SU-DHL-6 (cell line): ENCODE measurements around the gene S1PR1.

Source experiments
- H2AFZ ChIP-seq: fragments of 200-600 bp; sonication (generic); 2 replicates; pipeline ENCODE4 v1.6.1; 2014; ENCODE audit warnings: low read depth, mild to moderate bottlenecking, moderate library complexity, mixed read lengths, antibody characterized with exemption, low read length; ENCODE audit not compliant: severe bottlenecking
- H3F3A ChIP-seq: fragments of 200-600 bp; shearing (Covaris generic); 2 replicates; pipeline ENCODE4 v1.6.0; 2016; ENCODE audit warnings: antibody characterized with exemption, mild to moderate bottlenecking; ENCODE audit not compliant: insufficient read depth
- H3K27ac ChIP-seq: fragments of 200-600 bp; sonication (generic); 2 replicates; pipeline ENCODE4 v1.5.1; 2016; ENCODE audit warnings: low read depth, mild to moderate bottlenecking, low read length, moderate library complexity, mixed read lengths
- H3K27me3 ChIP-seq: fragments of 200-600 bp; sonication (generic), shearing (Covaris generic); 2 replicates; pipeline ENCODE4 v1.6.0; 2014; ENCODE audit warnings: mild to moderate bottlenecking, low read length
- H3K36me3 ChIP-seq: fragments of 200-600 bp; sonication (generic); 2 replicates; pipeline ENCODE4 v1.6.1; 2014; ENCODE audit warnings: mild to moderate bottlenecking, low read length, mixed read lengths
- H3K4me2 ChIP-seq: fragments of 300-600, 200-600 bp; shearing (Covaris generic), sonication (generic); 2 replicates; pipeline ENCODE4 v1.6.0; 2014; ENCODE audit warnings: low read length, low read depth, mild to moderate bottlenecking; ENCODE audit not compliant: poor library complexity, severe bottlenecking
- H3K4me3 ChIP-seq: fragments of 200-600 bp; sonication (generic); 2 replicates; pipeline ENCODE4 v1.5.1; 2014; ENCODE audit warnings: antibody characterized with exemption, low read length, mild to moderate bottlenecking, mixed read lengths; ENCODE audit not compliant: insufficient read depth, poor library complexity, severe bottlenecking
- H3K79me2 ChIP-seq: fragments of 200-600 bp; sonication (generic); 2 replicates; pipeline ENCODE4 v1.6.1; 2014; ENCODE audit warnings: mild to moderate bottlenecking, low read length, moderate library complexity; ENCODE audit not compliant: insufficient read depth
- H3K9ac ChIP-seq: fragments of 200-600 bp; sonication (generic); 2 replicates; pipeline ENCODE4 v1.7.0; 2014; ENCODE audit warnings: mild to moderate bottlenecking, low read length
- H3K9me2 ChIP-seq: fragments of 200-600 bp; sonication (generic); replicated peaks from 2 replicates; pipeline ENCODE4 v1.6.1; 2014; ENCODE audit warnings: low read length; ENCODE audit not compliant: insufficient read depth
- H3K9me3 ChIP-seq: fragments of 200-600 bp; sonication (generic); 2 replicates; pipeline ENCODE4 v1.6.1; 2014; ENCODE audit warnings: low read length, mixed read lengths; ENCODE audit not compliant: insufficient read depth
- H4K20me1 ChIP-seq: fragments of 200-600 bp; sonication (generic); 2 replicates; pipeline ENCODE4 v1.6.1; 2014; ENCODE audit warnings: low read depth, mild to moderate bottlenecking, antibody characterized with exemption, low read length, moderate library complexity, mixed read lengths
- CTCF ChIP-seq: fragments of 200-600 bp; sonication (generic); IDR thresholded peaks from one replicate; pipeline ENCODE4 v1.5.1; 2017; ENCODE audit warnings: antibody characterized with exemption, mild to moderate bottlenecking, low read length, moderate library complexity; ENCODE audit not compliant: insufficient read depth, poor library complexity, severe bottlenecking
- EZH2phosphoT487 ChIP-seq: fragments of 200-600 bp; sonication (generic), shearing (Covaris generic); conservative IDR thresholded peaks from 2 replicates; pipeline ENCODE4 v1.6.1; 2018; ENCODE audit warnings: mild to moderate bottlenecking, antibody characterized with exemption, low read length, moderate library complexity, mixed read lengths

The S1PR1 gene

GRCh38 chr1:101239095-101240040 lies 2.5 kb downstream of the S1PR1 start:
- no peaks in the 10 kb centered on the region for H3K79me2 ChIP-seq
- H3K9me3 ChIP-seq: no peaks in the 10 kb centered on the region
- no peak overlapping the region for H3K4me3 ChIP-seq
- H3K36me3 ChIP-seq: no peaks in the 10 kb centered on the region
- no peaks in the 10 kb centered on the region for H4K20me1 ChIP-seq
- TF ChIP-seq EZH2phosphoT487 (no peak), CTCF (no peak)
- no peak overlapping the region for H3K9ac ChIP-seq
- no peaks in the 10 kb centered on the region for H3K27me3 ChIP-seq
- H3F3A ChIP-seq: no peaks in the 10 kb centered on the region; the same call in 1 of the 2 replicates
- no peaks in the 10 kb centered on the region for H3K9me2 ChIP-seq
- H3K4me2 ChIP-seq: no peak overlapping the region
- H3K27ac ChIP-seq: no peak overlapping the region
- no peak overlapping the region for H2AFZ ChIP-seq

- Histone ChIP-seq H3K9ac (no peak overlapping the region), H3K27me3 (no peaks in the 10 kb centered on the region), H2AFZ (no peak overlapping the region), H3K9me3 (no peaks in the 10 kb centered on the region), H4K20me1 (no peaks in the 10 kb centered on the region), H3K79me2 (no peaks in the 10 kb centered on the region), H3K36me3 (no peaks in the 10 kb centered on the region), H3F3A (no peaks in the 10 kb centered on the region; the same call in 1 of the 2 replicates), H3K4me3 (no peak overlapping the region), H3K4me2 (no peak overlapping the region), H3K27ac (no peak overlapping the region), H3K9me2 (no peaks in the 10 kb centered on the region)
- no peak for TF ChIP-seq EZH2phosphoT487
- TF ChIP-seq CTCF: no peak
These were observed 3.2 kb downstream of the S1PR1 start for GRCh38 chr1:101240041-101240430.

GRCh38 chr1:101241485-101242225 lies 4.8 kb downstream of the S1PR1 start:
- Histone ChIP-seq H3K27me3 (no peaks in the 10 kb centered on the region), H3K4me3 (no peak overlapping the region), H3K9ac (no peak overlapping the region), H3K36me3 (no peaks in the 10 kb centered on the region), H3K4me2 (peak overlapping the region; percentile 8), H3K9me2 (no peaks in the 10 kb centered on the region), H3F3A (no peaks in the 10 kb centered on the region; the same call in 1 of the 2 replicates), H4K20me1 (no peaks in the 10 kb centered on the region), H3K27ac (no peak overlapping the region), H2AFZ (no peak overlapping the region), H3K9me3 (no peaks in the 10 kb centered on the region), H3K79me2 (no peaks in the 10 kb centered on the region)
- no peak for TF ChIP-seq EZH2phosphoT487
- no peak for TF ChIP-seq CTCF
